GM12891 (cell line): ENCODE measurements around the gene KCNG2.

Experiments
- DNase-seq: peaks from one replicate; pipeline ENCODE4 v3.0.0; 2011; ENCODE audit warnings: low spot score; ENCODE audit not compliant: insufficient read length
- FAIRE-seq: peaks from 2 replicates; lab custom pipeline; 2011; peaks lifted over from hg19 to GRCh38; lab: Jason Lieb, UNC
- PAX5 ChIP-seq: IDR thresholded peaks from 2 replicates; pipeline ENCODE4 v1.6.1; 2011; ENCODE audit warnings: low read length, moderate library complexity, mild to moderate bottlenecking; ENCODE audit not compliant: insufficient read depth, severe bottlenecking
- POLR2A ChIP-seq: IDR thresholded peaks from 2 replicates; pipeline ENCODE4 v1.6.1; 2011; ENCODE audit warnings: low read depth, low read length, control low read depth
- POLR2AphosphoS5 ChIP-seq: IDR thresholded peaks from 2 replicates; pipeline ENCODE4 v1.6.1; 2011; ENCODE audit warnings: low read depth, low read length, control low read depth
- POU2F2 ChIP-seq: IDR thresholded peaks from 2 replicates; pipeline ENCODE4 v1.6.1; 2011; ENCODE audit warnings: low read depth, mild to moderate bottlenecking, control low read depth, low read length, moderate library complexity
- SPI1 ChIP-seq: IDR thresholded peaks from 2 replicates; pipeline ENCODE4 v1.6.1; 2011; ENCODE audit warnings: low read depth, low read length, control low read depth
- TAF1 ChIP-seq: IDR thresholded peaks from 2 replicates; pipeline ENCODE4 v1.6.1; 2011; ENCODE audit warnings: low read depth, low read length, control low read depth

The KCNG2 gene

GRCh38 chr18:79947054-79947755 is 149.5 kb downstream of the KCNG2 start:
- FAIRE-seq = no peak

GRCh38 chr18:79947881-79948610 is 150.3 kb downstream of the KCNG2 start:
- FAIRE-seq (no peak), DNase-seq (no peak)
- TF ChIP-seq POLR2A (no peak), POU2F2 (no peak), SPI1 (no peak), POLR2AphosphoS5 (no peak), PAX5 (no peak), TAF1 (no peak)

More at GRCh38 chr18:79947054-79947755, 149.5 kb downstream of the KCNG2 start:
- DNase-seq = no peak
- no peak for TF ChIP-seq SPI1
- TF ChIP-seq TAF1 = no peak
- no peak for TF ChIP-seq POLR2AphosphoS5
- TF ChIP-seq POLR2A = no peak
- no peak for TF ChIP-seq PAX5
- no peak for TF ChIP-seq POU2F2

GRCh38 chr18:79948719-79949411 is 151.1 kb downstream of the KCNG2 start:
- peak; percentile 45 for FAIRE-seq
- TF ChIP-seq TAF1 = no peak
- no peak for TF ChIP-seq POU2F2
- no peak for TF ChIP-seq POLR2AphosphoS5
- no peak for TF ChIP-seq POLR2A
- TF ChIP-seq PAX5 = no peak
- TF ChIP-seq SPI1 = no peak
- no peak for DNase-seq
